ENCODE results near the gene SLC1A6. TPM values are rescaled to one million over a fixed set of nuclear protein-coding genes. Genes with fewer than 3 reads are reported as not detected.

SLC1A6 gene
- total RNA-seq, 6 experiments from 2014 or later: not detected

- 43% methylated on average over 5 of the region's 5 CpGs for WGBS (ENCODE audit: insufficient coverage, low coverage, low lambda C conversion rate, missing lambda C conversion rate)
These were observed 2.5 kb downstream of the SLC1A6 start for GRCh38 chr19:14977128-14977527.

GRCh38 chr19:14974488-14974887 is 5.2 kb downstream of the SLC1A6 start:
- no peaks in the 10 kb centered on the region for H3K27me3 ChIP-seq
- TF ChIP-seq POLR2A (IDR thresholded peaks at IDR 0.05): no peak
- H3K9me3 ChIP-seq: no peaks in the 10 kb centered on the region
- intact Hi-C loops (cut with DNase I): no loop called here
- DNase-seq: no peak
- no peak for ATAC-seq
- 54% methylated on average over 4 of the region's 4 CpGs for WGBS (ENCODE audit: insufficient coverage, low coverage, low lambda C conversion rate, missing lambda C conversion rate)
- no peaks in the 10 kb centered on the region for H3K36me3 ChIP-seq
- H3K4me1 ChIP-seq: no peaks in the 10 kb centered on the region
- no peak overlapping the region for H3K4me3 ChIP-seq
- H3K27ac ChIP-seq: no peak overlapping the region

More at GRCh38 chr19:14977128-14977527, 2.5 kb downstream of the SLC1A6 start:
- Histone ChIP-seq H3K27me3 (no peaks in the 10 kb centered on the region), H3K27ac (no peak overlapping the region), H3K4me1 (no peaks in the 10 kb centered on the region), H3K9me3 (no peaks in the 10 kb centered on the region), H3K4me3 (no peak overlapping the region), H3K36me3 (no peaks in the 10 kb centered on the region)
- DNase-seq: no peak
- no peak for ATAC-seq
- no peak for TF ChIP-seq CTCF (IDR thresholded peaks at IDR 0.05)
- TF ChIP-seq POLR2A (IDR thresholded peaks at IDR 0.05): no peak
- intact Hi-C loops (cut with DNase I): no loop called here

GRCh38 chr19:14972676-14973075 is 7.0 kb downstream of the SLC1A6 start:
- Histone ChIP-seq H3K4me1 (no peaks in the 10 kb centered on the region), H3K36me3 (no peaks in the 10 kb centered on the region), H3K9me3 (no peaks in the 10 kb centered on the region), H3K27me3 (no peaks in the 10 kb centered on the region), H3K27ac (no peak overlapping the region), H3K4me3 (no peak overlapping the region)
- intact Hi-C loops (cut with DNase I): no loop called here
- DNase-seq (no peak), ATAC-seq (no peak)
- WGBS (ENCODE audit: insufficient coverage, low coverage, low lambda C conversion rate, missing lambda C conversion rate): 45% methylated on average over 4 of the region's 27 CpGs
- TF ChIP-seq POLR2A (IDR thresholded peaks at IDR 0.05) (no peak), CTCF (IDR thresholded peaks at IDR 0.05) (no peak)

- H3K27ac ChIP-seq: no peak overlapping the region
- WGBS (ENCODE audit: insufficient coverage, low coverage, low lambda C conversion rate, missing lambda C conversion rate): 58% methylated on average over 6 of the region's 7 CpGs
- no peak overlapping the region for H3K4me3 ChIP-seq
- H3K9me3 ChIP-seq: no peaks in the 10 kb centered on the region
- TF ChIP-seq CTCF (IDR thresholded peaks at IDR 0.05) (no peak), POLR2A (IDR thresholded peaks at IDR 0.05) (no peak)
- ATAC-seq (no peak), DNase-seq (no peak)
- no peaks in the 10 kb centered on the region for H3K36me3 ChIP-seq
- intact Hi-C loops (cut with DNase I): no loop called here
- no peaks in the 10 kb centered on the region for H3K27me3 ChIP-seq
- no peaks in the 10 kb centered on the region for H3K4me1 ChIP-seq
These were observed 8.2 kb downstream of the SLC1A6 start for GRCh38 chr19:14971474-14971873.

GRCh38 chr19:14968247-14968646 is 11.4 kb downstream of the SLC1A6 start:
- Histone ChIP-seq H3K4me1 (no peaks in the 10 kb centered on the region), H3K9me3 (no peaks in the 10 kb centered on the region), H3K27ac (no peak overlapping the region), H3K36me3 (no peaks in the 10 kb centered on the region), H3K27me3 (no peaks in the 10 kb centered on the region), H3K4me3 (no peak overlapping the region)
- TF ChIP-seq CTCF (IDR thresholded peaks at IDR 0.05) (no peak), POLR2A (IDR thresholded peaks at IDR 0.05) (no peak)
- intact Hi-C loops (cut with DNase I): no loop called here
- DNase-seq (no peak), ATAC-seq (no peak)
- WGBS (ENCODE audit: insufficient coverage, low coverage, low lambda C conversion rate, missing lambda C conversion rate): 83% methylated on average over 1 of the region's 14 CpGs
